Activated effector memory CD4-positive, alpha-beta T cell treated with anti-CD3 and anti-CD28 coated beads, Interleukin-2, amount 50 U/mL, for 16 hours (primary cell): ENCODE results near the gene SENP6.
"Not testable (repeated sequence)": the region's sequence is repeated elsewhere in the genome, so short reads cannot be mapped to it uniquely, and the experiment has no call there.

Experiments used
- DNase-seq: peaks from one replicate; pipeline ENCODE4 v3.0.0-alpha.2; 2020

SENP6 gene

DNA sequence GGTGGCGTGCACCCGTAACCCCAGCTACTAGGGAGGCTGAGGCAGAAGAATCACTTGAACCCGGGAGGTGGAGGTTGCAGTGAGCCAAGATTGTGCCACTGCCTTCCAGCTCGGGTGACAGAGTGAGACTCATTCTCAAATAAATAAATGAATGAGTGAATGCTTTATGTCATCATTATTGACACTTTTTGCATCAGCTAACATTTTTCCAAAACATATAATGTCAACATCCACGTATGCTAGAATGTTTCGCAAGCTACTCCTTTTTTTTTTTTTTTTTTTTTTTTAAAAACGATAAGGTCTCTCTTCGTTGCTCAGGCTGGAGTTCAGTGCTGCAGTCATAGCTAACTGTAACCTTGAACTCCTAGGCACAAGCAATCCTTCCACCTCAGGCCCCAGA is 72.2 kb downstream of the SENP6 start:
- no peak for DNase-seq

DNA sequence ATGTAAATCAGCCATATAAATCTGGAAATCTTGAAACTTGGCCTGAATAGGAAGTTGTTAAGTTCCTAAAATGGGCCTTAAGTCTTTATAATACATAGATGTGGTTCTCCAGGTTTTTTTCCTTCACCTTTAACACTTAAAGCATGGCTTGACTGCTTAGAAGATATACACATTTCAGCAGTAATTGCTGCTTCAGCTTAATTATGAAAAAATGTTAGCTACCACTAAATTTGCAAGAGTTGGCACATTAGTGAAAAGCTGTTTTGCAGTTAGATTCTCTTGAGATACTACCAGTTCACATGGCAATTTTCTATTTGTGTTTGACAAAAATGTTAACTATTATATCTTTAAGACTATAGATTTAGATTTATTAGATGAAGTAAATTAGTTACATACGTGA is 74.7 kb downstream of the SENP6 start:
- DNase-seq: no peak

DNA sequence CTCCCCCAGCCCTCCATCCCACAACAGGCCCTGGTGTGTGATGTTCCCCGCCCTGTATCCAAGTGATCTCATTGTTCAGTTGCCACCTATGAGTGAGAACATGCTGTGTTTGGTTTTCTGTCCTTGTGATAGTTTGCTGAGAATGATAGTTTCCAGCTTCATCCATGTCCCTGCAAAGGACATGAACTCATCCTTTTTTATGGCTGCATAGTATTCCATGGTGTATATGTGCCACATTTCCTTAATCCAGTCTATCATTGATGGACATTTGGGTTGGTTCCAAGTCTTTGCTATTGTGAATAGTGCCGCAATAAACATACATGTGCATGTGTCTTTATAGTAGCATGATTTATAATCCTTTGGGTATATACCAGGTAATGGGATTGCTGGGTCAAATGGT is 80.9 kb downstream of the SENP6 start:
- not testable (repeated sequence) for DNase-seq

DNA sequence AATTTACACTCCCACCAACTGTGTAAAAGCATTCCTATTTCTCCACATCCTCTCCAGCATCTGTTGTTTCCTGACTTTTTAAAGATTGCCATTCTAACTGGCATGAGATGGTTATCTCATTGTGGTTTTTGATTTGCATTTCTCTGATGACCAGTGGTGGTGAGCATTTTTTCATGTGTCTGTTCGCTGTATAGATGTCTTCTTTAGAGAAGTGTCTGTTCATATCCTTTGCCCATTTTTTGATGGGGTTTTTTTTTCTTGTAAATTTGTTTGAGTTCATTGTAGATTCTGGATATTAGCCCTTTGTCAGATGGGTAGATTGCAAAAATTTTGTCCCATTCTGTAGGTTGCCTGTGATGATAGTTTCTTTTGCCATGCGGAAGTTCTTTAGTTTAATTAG is 81.3 kb downstream of the SENP6 start:
- DNase-seq: not testable (repeated sequence)

DNA sequence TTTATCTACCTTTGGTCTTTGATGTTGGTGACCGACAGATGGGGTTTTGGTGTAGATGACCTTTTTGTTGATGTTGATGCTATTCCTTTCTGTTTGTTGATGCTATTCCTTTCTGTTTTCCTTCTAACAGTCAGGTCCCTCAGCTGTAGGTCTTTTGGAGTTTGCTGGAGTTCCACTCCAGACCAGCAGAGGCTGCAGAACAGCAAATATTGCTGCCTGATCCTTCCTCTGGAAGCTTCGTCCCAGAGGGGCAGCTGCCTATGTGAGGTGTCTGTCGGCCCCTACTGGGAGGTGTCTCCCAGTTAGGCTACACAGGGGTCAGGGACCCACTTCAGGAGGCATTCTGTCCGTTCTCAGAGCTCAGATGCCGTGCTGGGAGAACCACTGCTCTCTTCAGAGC is 85.9 kb downstream of the SENP6 start:
- not testable (repeated sequence) for DNase-seq

DNA sequence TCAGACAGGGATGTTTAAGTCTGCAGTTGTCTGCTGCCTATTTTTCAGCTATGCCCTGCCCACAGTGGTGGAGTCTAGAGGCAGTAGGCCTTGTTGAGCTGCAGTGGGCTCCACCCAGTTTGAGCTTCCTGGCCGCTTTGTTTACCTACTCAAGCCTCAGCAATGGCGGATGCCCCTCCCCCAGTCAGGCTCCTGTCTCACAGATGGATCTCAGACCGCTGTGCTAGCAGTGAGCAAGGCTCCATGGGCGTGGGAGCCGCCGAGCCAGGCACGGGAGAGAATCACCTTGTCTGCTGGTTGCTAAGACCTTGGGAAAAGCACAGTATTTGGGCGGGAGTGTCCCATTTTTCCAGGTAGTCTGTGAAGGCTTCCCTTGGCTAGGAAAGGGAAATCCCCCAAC is 86.3 kb downstream of the SENP6 start:
- not testable (repeated sequence) for DNase-seq

DNA sequence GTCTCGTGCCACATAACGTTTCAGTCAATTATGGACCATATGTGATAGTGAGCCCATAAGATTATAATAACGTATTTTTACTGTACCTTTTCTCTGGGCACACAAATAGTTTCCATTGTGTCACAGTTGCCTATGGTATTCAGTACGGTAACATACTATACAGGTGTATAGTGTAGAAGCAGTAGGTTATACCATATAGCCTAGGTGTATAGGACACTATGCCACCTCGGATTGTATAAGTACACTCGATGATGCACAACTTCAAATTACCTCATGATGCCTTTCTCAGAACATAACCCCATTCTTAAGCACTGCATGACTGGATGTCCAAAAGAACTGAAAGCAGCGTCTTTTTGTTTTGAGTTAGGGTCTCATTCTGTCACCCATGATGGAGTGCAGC is 87.9 kb downstream of the SENP6 start:
- DNase-seq: no peak

DNA sequence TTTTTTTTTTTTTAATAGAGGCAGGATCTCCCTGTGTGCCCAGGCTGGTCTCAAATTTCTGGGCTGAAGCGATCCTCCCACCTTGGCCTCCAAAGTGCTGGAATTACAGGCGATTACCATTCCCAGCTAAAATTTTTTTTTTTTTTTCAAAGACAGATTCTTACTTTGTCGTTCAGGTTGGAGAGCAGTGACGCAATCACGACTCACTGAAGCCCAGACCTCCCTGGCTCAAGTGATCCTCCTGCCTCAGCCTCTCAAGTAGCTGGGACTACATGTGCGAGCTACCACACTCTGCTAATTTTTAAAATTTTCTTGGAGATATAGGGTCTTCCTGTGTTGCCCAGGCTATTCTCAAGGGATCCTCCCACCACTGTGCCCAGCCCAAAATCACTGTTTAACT is 89.3 kb downstream of the SENP6 start:
- no peak for DNase-seq

DNA sequence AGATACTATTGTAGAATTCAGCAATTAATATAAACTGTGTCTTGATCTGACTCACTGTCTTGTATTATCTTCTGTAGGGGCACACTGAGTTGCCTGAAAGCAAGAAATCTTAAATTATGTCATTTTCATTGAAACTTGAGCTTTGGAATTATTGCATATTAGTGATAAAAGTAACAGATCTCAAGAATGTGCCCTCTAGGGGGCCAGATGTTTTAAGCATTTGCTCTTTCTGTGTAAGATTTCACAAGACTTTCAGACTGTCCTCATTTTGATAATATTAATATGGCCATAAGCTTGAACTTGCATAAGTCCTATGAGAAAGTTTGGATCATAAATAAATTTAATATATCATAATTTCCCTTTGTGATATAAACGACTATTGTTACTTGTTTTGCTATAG is 91.9 kb downstream of the SENP6 start:
- no peak for DNase-seq

DNA sequence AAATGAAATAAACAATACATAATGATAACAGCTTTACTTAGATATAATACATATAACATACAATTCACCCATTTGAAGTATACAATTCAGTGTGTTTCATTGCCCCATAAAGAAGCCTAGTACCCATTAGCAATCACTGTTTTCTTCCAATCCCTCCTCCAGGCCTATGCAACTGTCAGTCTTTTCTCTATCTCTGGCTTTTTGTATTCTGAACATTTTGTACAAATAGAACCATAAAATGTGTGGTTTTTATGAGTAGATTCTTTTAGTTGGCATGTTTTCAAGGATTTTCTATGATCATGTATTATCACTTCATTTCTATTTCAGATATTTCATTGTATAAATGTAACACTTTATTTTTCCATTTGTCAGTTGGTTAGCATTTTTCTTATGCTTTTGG is 92.7 kb downstream of the SENP6 start:
- no peak for DNase-seq

DNA sequence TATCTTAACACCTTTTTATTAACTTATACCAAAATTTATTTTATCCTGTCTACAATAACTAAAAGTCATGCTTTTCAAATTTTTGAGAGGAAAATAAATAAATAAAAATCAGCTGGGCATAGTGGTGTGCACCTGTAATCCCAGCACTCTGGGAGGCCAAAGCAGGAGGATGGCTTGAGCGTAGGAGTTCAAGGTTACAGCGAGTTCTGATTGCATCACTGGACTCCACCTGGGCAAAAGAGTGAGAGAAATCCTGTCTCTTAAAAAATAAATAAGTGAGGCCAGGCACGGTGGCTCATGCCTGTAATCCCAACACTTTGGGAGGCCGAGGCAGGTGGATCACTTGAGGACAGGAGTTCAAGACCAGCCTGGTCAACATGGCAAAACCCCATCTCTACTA is 106.7 kb downstream of the SENP6 start:
- DNase-seq: not testable (repeated sequence)

DNA sequence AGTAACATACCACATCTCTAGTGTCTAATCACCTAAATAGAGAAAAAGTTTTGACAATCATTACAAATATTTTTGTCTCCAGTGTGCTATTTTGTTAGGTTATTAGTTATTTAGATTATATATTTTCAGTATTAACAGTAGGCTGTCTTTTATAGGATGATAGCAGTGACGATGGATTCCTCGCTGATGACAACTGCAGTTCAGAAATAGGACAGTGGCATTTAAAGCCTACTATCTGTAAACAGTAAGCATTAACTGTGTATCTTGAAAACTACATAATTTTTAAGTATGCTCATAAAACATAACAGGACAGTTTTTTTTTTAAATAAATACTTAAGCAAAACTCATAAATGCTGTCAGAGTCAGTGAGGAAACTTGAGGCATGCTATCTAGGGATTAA is 109.5 kb downstream of the SENP6 start:
- no peak for DNase-seq

DNA sequence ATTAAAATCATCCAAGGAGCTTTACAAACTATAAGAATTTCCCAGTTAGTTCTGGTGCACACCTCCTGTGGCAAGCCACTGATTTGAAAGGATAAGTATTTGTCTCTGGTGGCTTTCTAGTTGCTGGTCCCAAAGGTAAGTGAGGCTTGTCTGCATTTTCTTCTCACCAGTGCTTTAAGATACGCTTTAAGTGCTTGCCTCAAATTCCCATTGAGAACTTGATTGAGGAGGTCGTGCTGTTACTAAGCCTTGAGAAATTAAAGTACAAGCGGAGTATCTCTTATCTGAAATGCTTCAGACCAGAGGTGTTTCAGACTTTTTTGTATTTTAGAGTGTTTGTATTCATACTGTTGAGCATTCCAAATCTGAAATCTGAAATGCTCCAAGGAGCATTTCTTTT is 117.5 kb downstream of the SENP6 start:
- DNase-seq: no peak

DNA sequence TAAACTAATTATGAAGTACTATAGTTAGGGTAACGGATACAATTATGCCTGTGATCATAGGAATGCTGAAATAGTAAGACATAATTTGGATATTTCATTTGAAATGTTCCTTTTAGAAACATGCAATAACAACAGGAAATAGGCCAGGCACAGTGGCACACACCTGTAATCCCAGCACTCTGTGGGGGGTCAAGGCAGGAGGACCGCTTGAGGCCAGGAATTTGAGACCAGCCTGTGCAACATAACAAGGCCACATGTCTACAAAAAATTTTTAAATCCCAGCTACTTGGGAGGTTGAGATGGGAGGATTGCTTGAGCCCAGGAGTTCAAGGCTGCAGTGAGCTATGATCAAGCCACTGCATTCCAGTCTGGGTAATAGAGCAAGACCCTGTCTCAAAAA is 121.7 kb downstream of the SENP6 start:
- no peak for DNase-seq

DNA sequence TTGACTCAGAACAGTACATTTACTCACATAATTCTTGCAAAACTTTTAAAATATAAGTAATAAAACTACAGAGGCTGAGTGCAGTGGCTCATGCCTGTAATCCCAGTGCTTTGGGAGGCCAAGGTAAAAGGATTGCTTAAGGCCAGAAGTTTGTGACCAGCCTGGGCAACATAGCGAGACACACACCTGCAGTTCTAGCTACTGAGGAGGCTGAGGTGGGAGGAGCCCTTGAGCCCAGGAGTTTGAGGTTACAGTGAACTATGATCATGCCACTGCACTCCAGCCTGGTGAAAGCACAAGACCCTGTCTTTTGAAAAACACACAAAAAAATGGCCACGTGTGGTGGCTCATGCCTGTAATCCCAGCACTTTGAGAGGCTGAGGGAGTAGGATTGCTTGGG is 125.5 kb downstream of the SENP6 start:
- DNase-seq: no peak

DNA sequence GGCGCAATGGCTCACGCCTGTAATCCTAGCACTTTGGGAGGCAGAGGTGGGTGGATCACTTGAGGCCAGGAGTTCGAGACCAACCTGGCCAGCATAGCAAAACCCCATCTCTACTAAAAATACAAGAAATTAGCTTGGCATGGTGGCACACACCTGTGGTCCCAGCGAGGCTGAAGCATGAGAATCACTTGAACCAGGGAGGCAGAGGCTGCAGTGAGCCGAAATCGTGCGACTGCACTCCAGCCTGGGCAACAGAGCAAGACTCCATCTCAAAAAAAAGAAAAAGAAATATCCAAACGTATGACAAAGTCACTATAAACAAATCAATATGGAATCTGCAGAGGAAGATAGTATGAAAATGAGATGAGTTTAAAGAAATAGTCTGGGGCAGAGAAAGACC is 129.3 kb downstream of the SENP6 start:
- not testable (repeated sequence) for DNase-seq

DNA sequence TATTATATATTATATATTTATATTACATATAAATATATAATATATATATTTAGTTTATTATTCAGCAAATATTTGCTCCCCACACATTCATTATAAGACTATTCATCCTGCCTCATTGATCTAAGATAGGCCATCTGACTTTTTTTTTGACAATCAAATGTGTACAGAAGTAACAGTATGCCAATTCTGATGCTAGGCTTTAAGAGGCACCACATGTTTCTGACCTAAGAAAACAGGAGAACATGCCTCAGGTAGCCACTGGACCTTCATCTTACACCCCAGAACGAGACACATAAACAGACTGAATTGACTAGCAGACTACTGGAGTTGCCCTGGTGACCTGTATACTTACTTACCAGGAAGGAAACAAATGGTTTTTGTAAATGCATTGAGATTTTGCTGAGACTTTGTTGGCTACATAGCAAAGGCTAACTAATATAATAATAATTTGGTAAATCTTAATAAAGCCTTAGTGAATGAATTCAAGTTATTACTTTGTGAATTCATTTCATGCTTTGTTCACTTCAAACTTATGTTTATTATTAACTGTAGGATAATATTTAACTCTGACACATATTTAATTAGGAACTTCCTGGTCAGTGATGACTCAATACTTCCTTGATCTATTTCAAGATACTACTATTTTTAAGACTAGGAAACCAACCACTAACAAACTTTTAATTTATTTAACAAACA is 134.0 kb downstream of the SENP6 start:
- DNase-seq: no peak

DNA sequence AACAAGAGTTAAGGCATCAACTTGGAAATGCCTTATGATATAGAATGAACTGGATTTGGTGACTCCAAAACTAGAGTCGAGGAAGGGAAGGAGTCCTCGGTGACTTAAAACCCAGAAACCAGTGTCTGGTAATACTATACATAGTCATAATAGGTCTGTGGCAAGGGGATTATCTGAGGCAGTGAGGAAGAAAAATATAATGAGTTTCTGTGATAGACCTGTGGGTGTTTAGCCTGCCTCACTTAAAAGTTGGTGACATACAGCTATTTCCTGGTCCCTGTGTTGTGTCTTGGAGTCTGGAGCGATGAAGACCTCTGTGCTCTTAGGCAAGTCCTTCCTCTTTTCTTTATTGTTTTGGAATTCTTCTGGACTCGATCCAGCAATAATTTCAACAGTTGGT is 142.3 kb downstream of the SENP6 start:
- no peak for DNase-seq

DNA sequence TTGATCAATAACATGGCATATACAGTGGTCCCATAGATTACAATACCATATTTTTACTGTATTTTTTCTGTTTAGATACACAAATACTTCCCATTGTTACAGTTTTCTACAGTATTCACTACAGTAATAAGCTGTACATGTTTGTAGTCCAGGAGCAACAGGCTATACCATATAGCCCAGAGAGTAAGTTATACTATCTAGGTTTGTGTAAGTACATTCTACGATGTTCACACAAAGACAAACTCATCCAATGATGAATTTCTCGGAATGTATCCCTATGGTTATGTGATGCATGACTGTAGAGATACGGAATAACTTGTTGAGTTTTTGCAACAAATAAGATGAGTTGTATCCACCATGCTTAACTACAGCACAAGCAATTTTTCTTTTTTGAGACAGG is 143.7 kb downstream of the SENP6 start:
- no peak for DNase-seq

DNA sequence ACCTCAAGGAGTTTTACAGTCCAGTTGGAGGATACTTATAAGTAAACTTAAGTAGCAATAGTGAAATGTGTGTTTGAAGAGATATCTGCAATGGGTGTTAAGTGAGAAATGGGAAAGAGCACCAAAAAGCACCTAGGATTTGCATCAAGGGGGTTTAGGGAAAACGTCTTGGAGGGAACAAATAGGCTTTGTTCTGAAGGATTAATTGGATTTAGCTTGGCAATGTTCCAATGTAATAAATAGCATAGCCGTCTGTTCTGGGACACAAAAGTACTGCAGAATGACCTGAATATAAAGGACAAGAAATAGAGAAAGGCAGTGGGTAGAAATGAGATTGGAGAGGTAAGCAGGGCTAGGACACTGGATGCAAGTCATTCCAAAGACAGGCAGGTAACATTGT is 144.5 kb downstream of the SENP6 start:
- no peak for DNase-seq

DNA sequence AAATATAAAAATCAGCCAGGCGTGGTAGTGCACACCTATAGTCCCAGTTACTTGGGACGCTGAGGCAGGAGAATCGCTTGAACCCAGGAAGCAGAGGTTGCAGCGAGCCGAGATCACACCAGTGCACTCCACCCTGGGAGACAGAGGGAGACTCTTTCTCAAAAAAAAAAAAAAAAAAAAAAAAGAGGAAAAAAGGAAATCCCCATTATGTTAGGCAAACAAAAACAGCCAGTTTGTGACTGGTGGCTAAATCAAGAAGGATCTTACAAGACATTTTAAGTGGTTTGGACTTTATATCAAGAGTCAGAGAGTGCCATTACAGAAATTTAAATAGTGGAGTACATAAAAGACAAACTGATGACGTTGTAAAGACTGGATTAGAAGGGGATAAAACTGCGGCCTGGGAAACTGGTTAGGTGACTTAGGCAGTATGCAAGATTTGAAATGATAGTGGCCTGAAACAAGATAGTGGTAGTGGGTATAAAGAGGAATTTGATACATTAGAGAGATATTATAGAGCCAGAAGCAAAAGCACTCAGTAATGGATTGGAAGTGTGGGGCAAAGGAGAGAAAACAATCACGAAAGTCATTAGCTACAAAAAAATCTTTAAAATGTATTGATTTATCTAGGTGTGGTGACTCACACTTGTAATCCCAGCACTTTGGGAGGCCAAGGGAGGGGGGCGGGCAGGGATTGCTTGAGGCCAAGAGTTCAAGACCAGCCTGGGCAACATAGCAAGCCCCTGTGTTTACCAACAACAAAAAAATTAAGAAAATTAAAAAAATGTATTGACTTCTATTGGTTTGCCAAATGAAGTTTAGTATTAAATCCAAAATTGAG is 145.7 kb downstream of the SENP6 start:
- no peak for DNase-seq

DNA sequence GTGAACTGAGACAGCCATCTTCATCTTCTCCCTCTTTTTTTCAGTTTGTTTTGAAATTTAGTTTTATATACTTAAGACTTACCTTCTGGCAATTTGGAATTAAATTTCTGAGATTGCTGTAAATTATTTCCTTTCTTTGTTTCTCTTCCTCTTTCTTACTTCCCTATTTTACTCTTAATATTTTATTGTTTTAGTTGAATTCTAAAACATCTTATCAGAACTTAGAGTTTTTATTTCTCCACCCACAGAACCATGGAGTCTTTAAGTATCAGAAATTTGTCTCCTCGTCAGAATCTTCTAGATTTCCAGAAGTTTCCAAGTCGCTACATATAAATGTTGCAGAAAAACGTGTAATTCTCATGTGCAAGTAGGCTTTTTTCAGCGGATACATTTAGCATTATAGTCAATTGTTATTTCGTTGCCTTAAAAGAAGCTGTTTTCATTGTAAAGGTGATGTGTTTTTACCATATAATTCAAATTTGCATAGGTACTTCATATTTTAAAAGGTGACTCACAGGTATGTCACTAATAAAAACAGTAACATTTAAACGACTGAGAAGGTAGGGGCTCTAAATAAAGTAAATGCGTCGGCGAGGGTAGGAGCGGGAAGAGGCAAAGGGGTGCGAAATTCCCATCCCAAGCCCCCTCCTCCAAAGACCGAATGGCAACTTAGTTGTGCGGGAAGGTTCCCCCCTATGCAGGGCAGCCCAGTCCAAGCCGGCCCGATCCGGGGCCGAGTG is 146.5 kb downstream of the SENP6 start:
- no peak for DNase-seq

DNA sequence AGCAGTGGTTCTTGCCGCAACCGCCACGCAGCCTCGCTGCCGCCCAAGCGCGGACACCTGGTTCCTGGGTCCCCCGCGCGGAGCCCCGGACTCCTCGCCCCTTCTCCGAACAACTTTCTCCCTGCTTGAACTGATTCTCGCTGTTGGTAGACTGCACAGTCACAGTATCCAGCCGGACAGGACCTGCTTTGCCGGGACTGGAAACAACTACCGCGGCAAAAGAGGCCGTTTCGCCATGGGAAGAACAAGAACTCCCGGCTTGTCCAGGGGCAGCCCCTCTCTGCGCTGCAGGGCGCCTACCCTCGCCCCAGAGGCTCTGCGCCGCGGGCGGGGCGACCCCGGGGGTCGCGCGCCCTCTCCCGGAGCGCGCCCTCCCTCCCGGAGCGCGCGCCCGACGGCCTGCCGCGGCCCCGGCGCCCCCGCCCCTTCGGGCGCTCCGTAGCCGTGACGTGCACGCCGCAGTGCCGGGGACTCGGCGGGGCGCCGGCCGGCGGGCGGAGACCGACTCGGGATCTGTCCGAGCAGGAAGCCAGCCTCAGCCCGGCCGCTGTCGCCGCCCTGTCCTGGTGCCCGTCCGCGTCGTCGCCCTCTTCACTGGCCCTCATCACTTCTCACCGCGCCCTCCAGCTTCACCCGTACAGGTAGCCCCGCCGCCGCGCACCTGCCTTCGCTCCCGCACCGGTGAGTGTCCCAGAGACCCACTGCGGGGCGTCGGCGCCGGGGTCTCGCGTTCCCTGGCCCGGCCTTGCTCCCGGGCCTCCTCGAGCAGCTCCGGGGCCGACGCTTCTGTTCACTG is 147.3 kb downstream of the SENP6 start, which contains the start of gene MYO6:
TSS of gene MYO6 (plus strand) at position 497 of the 796 bp plus-strand sequence. CDS start 68,309 bp downstream, outside the sequence.
- peak; percentile 79 for DNase-seq
